ENCODE measurements around the gene FGF14. TPM values are rescaled to one million over a fixed set of nuclear protein-coding genes. Genes with fewer than 3 reads are reported as not detected.

FGF14 gene
- total and polyA plus RNA-seq, 8 donors = 0.42 to 2.4 (median 1.1) TPM

DNA sequence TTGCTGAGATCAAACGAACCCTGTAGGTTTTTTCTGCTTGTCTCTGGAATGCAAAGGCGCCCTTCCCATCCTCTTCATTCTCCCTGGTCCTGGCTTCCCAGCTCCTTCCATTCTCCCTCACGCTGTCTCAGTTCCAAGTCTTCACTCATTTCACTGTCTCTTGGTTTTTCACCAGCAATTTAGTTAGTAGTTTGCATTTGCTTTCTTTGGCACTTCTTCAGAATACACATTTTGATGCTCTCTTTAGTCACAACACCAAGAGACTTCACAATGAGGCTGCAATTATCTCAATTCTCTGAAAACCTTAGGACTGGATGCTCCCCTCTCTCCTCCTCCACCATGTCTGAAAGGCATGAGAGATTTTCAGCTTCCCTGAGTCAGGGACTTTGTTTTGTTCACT lies 470.7 kb downstream of the FGF14 start:
- intact Hi-C loops (cut with DNase I) = no loop called here
- no peak for ATAC-seq
- Histone ChIP-seq H3K27me3 (no peaks in the 10 kb centered on the region), H3K36me3 (no peaks in the 10 kb centered on the region), H3K4me3 (no peak overlapping the region), H3K27ac (no peak overlapping the region), H3K9me3 (peaks cover 0 to 2% (median 0%) of the 10 kb centered on the region in 4 donors), H3K4me1 (no peaks in the 10 kb centered on the region)
- no peak for DNase-seq
- FAIRE-seq = no peak
- TF ChIP-seq, protein P1, sequence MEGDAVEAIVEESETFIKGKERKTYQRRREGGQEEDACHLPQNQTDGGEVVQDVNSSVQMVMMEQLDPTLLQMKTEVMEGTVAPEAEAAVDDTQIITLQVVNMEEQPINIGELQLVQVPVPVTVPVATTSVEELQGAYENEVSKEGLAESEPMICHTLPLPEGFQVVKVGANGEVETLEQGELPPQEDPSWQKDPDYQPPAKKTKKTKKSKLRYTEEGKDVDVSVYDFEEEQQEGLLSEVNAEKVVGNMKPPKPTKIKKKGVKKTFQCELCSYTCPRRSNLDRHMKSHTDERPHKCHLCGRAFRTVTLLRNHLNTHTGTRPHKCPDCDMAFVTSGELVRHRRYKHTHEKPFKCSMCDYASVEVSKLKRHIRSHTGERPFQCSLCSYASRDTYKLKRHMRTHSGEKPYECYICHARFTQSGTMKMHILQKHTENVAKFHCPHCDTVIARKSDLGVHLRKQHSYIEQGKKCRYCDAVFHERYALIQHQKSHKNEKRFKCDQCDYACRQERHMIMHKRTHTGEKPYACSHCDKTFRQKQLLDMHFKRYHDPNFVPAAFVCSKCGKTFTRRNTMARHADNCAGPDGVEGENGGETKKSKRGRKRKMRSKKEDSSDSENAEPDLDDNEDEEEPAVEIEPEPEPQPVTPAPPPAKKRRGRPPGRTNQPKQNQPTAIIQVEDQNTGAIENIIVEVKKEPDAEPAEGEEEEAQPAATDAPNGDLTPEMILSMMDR (IDR thresholded peaks at IDR 0.05) = no peak
- 40 to 41% methylated on average over 3 of the region's 3 CpGs for WGBS, 2 donors

GRCh38 chr13:101930331-101930730 lies 471.5 kb downstream of the FGF14 start:
- Histone ChIP-seq H3K36me3 (no peaks in the 10 kb centered on the region), H3K9me3 (peaks cover 0 to 2% (median 0%) of the 10 kb centered on the region in 4 donors), H3K4me1 (no peaks in the 10 kb centered on the region), H3K27ac (no peak overlapping the region), H3K4me3 (no peak overlapping the region), H3K27me3 (no peaks in the 10 kb centered on the region)
- WGBS, 2 donors = 52 to 61% methylated on average over 2 of the region's 2 CpGs
- DNase-seq (no peak), FAIRE-seq (no peak), ATAC-seq (peak in 1 of 4 donors; percentile 30)
- TF ChIP-seq, protein P1 (IDR thresholded peaks at IDR 0.05) = no peak
- intact Hi-C loops (cut with DNase I) = no loop called here

GRCh38 chr13:101925731-101926130 lies 476.1 kb downstream of the FGF14 start:
- peaks cover 0 to 14% (median 3%) of the 10 kb centered on the region in 4 donors for H3K27me3 ChIP-seq
- H3K27ac ChIP-seq = no peak overlapping the region
- TF ChIP-seq, protein P1 (IDR thresholded peaks at IDR 0.05) = no peak
- no peaks in the 10 kb centered on the region for H3K4me1 ChIP-seq
- H3K36me3 ChIP-seq = no peaks in the 10 kb centered on the region
- FAIRE-seq (no peak), DNase-seq (no peak), ATAC-seq (no peak)
- H3K4me3 ChIP-seq = no peak overlapping the region
- WGBS, 2 donors = 37 to 57% methylated on average over 2 of the region's 2 CpGs
- no peaks in the 10 kb centered on the region for H3K9me3 ChIP-seq
- intact Hi-C loops (cut with DNase I) = no loop called here

DNA sequence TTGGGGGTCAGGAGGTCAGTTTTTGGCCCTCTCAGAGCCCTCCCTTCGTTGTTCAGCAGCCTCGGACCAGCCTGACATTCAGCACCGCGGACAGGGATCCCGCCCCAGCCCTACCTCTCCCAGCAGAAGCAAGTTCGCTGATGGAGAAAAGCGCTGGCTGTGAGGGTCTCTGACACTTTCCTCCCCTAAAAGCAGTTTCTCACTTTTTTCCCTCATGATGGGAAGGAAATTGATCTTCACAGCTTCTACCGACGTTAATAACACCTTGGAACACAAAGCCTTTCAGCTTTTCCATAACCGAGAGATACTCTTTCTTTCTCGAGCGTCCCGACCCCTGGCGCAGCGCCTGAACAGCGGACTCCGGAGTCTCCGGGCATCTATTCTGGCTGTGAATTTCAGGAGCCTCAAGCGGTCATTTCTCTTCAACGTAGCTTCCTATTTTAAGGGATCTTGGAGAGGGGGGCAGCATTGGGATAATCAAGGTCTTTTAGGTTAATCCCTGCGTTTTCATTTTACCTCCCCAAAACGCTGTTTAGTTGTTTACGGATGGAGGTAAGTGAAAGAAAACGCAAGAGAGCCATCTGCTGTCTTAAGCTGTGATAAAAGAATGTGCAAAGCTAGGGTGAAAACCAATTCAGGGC lies 482.2 kb downstream of the FGF14 start:
- DNase-seq (no peak), ATAC-seq (peak in 1 of 4 donors; percentile 51), FAIRE-seq (no peak)
- no peak overlapping the region for H3K27ac ChIP-seq
- TF ChIP-seq, protein P1 (IDR thresholded peaks at IDR 0.05) = no peak
- no peaks in the 10 kb centered on the region for H3K9me3 ChIP-seq
- no peak overlapping the region for H3K4me3 ChIP-seq
- no peaks in the 10 kb centered on the region for H3K4me1 ChIP-seq
- H3K36me3 ChIP-seq = no peaks in the 10 kb centered on the region
- intact Hi-C loops (cut with DNase I) = no loop called here
- peaks cover 0 to 48% (median 3%) of the 10 kb centered on the region in 4 donors for H3K27me3 ChIP-seq
- WGBS, 2 donors = 2 to 3% methylated on average over 24 of the region's 24 CpGs
